ENCODE measurements around the gene FLRT2.

- TF ChIP-seq CTCF (IDR thresholded peaks at IDR 0.05) = no peak
- no peak for TF ChIP-seq POLR2A (IDR thresholded peaks at IDR 0.05)
These were observed 1.2 kb downstream of the FLRT2 start for GRCh38 chr14:85531141-85531586.
